Right lobe of liver (tissue), 4 donors: Measurements from ENCODE around the gene AP3S2.

Experiments
- CTCF ChIP-seq, 4 donors: fragments of 200-600 bp in 3 of 4; fragments of 450-650 bp in 1 of 4; IDR thresholded peaks; one replicate each; pipeline versions ENCODE4 v1.5.1 to v1.8.0; 2016 to 2022; ENCODE audit warnings: antibody characterized with exemption in 4 of 4, mild to moderate bottlenecking in 2 of 4
- POLR2A ChIP-seq: fragments of 450-650 bp; IDR thresholded peaks from one replicate; pipeline ENCODE4 v1.6.1; 2017; ENCODE audit warnings: antibody characterized with exemption, mild to moderate bottlenecking
- donor health status: DM: no; HTN: no; CAD: no.
- donor health status: DM: no; HTN: no; CAD: no.
- donor health status: DM: no; HTN: yes; CAD: no.

GRCh38 chr15:89880727-89881126 is 13.1 kb downstream of the AP3S2 start:
- TF ChIP-seq POLR2A (no peak), CTCF (IDR thresholded peaks at IDR 0.05) (no peak)
